HepG2 (cell line): ENCODE measurements around the gene NT5DC1. TPM values are rescaled to one million over a fixed set of nuclear protein-coding genes. Genes with fewer than 3 reads are reported as not detected.

Experiments
- ARID4A ChIP-seq: sonication (generic); formaldehyde crosslinking; IDR thresholded peaks from 2 replicates; pipeline ENCODE4 v1.5.0; 2020; ENCODE audit warnings: mild to moderate bottlenecking, missing genetic modification reagents, borderline replicate concordance
- ARNTL ChIP-seq: sonication (generic); formaldehyde crosslinking; IDR thresholded peaks from 2 replicates; pipeline ENCODE4 v1.4.0; 2020; ENCODE audit warnings: mild to moderate bottlenecking, missing genetic modification reagents
- ATF5 ChIP-seq: sonication (generic); formaldehyde crosslinking; IDR thresholded peaks from 2 replicates; pipeline ENCODE4 v1.4.0; 2020; ENCODE audit warnings: mild to moderate bottlenecking, low read depth, missing genetic modification reagents
- CTCF ChIP-seq: sonication (generic); formaldehyde crosslinking; IDR thresholded peaks from 2 replicates; pipeline ENCODE4 v1.5.0; 2020; ENCODE audit warnings: mild to moderate bottlenecking, missing genetic modification reagents, moderate library complexity
- KAT2B ChIP-seq: fragments of 150-350 bp; IDR thresholded peaks from 2 replicates; pipeline ENCODE4 v1.6.1; 2014; ENCODE audit warnings: low read depth, low read length, borderline replicate concordance
- POLR2A ChIP-seq, 2 experiments: IDR thresholded peaks; 2 replicates each; pipeline ENCODE4 v1.6.1; 2011; ENCODE audit warnings: low read depth in 2 of 2, low read length in 2 of 2, mild to moderate bottlenecking in 1 of 2, moderate library complexity in 1 of 2; ENCODE audit not compliant: insufficient read depth in 1 of 2
- RBM22 ChIP-seq: fragments of 200-400 bp; formaldehyde crosslinking; optimal IDR thresholded peaks from 2 replicates; pipeline ENCODE3; 2017; ENCODE audit warnings: mild to moderate bottlenecking, low read length, moderate library complexity
- RFXANK ChIP-seq: IDR thresholded peaks from 2 replicates; pipeline ENCODE4 v1.6.1; 2016
- SALL2 ChIP-seq: sonication (generic); formaldehyde crosslinking; IDR thresholded peaks from 2 replicates; pipeline ENCODE4 v1.8.1; 2023; ENCODE audit warnings: mild to moderate bottlenecking, missing genetic modification reagents, inconsistent platforms
- SOX13 ChIP-seq, 3 experiments: fragments of 450-650 bp in 1 of 3; sonication (generic) in 1 of 3; formaldehyde crosslinking in 1 of 3; IDR thresholded peaks in 2 of 3; conservative IDR thresholded peaks in 1 of 3; 2 replicates each; pipeline versions ENCODE4 v1.5.0 to v1.6.1; 2016 to 2020; ENCODE audit warnings: antibody characterized with exemption in 1 of 3, mild to moderate bottlenecking in 1 of 3, missing compliant biosample characterization in 1 of 3, missing genetic modification reagents in 1 of 3, moderate library complexity in 1 of 3
- STAG1 ChIP-seq: sonication (generic); formaldehyde crosslinking; IDR thresholded peaks from 2 replicates; pipeline ENCODE4 v1.4.0; 2020; ENCODE audit warnings: missing genetic modification reagents
- ZBTB1 ChIP-seq: sonication (generic); formaldehyde crosslinking; IDR thresholded peaks from 2 replicates; pipeline ENCODE4 v1.4.0; 2020; ENCODE audit warnings: missing genetic modification reagents, borderline replicate concordance
- ZBTB43 ChIP-seq: sonication (generic); formaldehyde crosslinking; conservative IDR thresholded peaks from 2 replicates; pipeline ENCODE4 v1.4.0; 2020; ENCODE audit warnings: missing genetic modification reagents
- ZMAT5 ChIP-seq: sonication (generic); formaldehyde crosslinking; IDR thresholded peaks from 2 replicates; pipeline ENCODE4 v1.5.0; 2020; ENCODE audit warnings: mild to moderate bottlenecking, low read depth, missing genetic modification reagents, borderline replicate concordance
- ZNF207 ChIP-seq: fragments of 450-650 bp; IDR thresholded peaks from 2 replicates; pipeline ENCODE4 v1.6.1; 2016; ENCODE audit warnings: antibody characterized with exemption, borderline replicate concordance
- ZNF34 ChIP-seq: sonication (generic); formaldehyde crosslinking; IDR thresholded peaks from 2 replicates; pipeline ENCODE4 v1.4.0; 2020; ENCODE audit warnings: mild to moderate bottlenecking, missing genetic modification reagents, borderline replicate concordance
- ZNF543 ChIP-seq: sonication (generic); formaldehyde crosslinking; IDR thresholded peaks from 2 replicates; pipeline ENCODE4 v1.4.0; 2020; ENCODE audit warnings: mild to moderate bottlenecking, missing genetic modification reagents
- ZNF550 ChIP-seq: sonication (generic); formaldehyde crosslinking; IDR thresholded peaks from 2 replicates; pipeline ENCODE4 v1.4.0; 2020; ENCODE audit warnings: mild to moderate bottlenecking, missing genetic modification reagents, borderline replicate concordance
- ZNF556 ChIP-seq: sonication (generic); formaldehyde crosslinking; IDR thresholded peaks from 2 replicates; pipeline ENCODE4 v1.4.0; 2020; ENCODE audit warnings: mild to moderate bottlenecking, missing genetic modification reagents, borderline replicate concordance
- polyA plus RNA-seq, 8 experiments: library from polyadenylated mRNA; depleted of rRNA in 3 of 8; stranded (reverse) in 7 of 8; unstranded in 1 of 8; fragments of >200 nt; fragmentation: Illumina TruSeq in 4 of 8; extraction: Trizol in 4 of 8; gene quantifications; 2 replicates each; pipeline versions ENCODE4 v1.2.1 to v1.2.3, GENCODE V29; 2011 to 2016; ENCODE audit warnings: low read depth in 4 of 8, missing spikeins in 1 of 8, mixed read lengths in 1 of 8; ENCODE audit not compliant: insufficient read depth in 1 of 8
- total RNA-seq, 5 experiments: library from RNA; depleted of rRNA; stranded (reverse); fragments of >200 nt; fragmentation: Illumina TruSeq; extraction: Trizol; gene quantifications; 2 replicates each; pipeline ENCODE4 v1.2.3, GENCODE V29; 2016; ENCODE audit warnings: low read depth in 1 of 5

Gene NT5DC1
- total and polyA plus RNA-seq, 2 of the 13 experiments (the other 11 are each of a cell fraction or from before 2014, with no cell fraction given), result 27.0 to 56.1 TPM

GRCh38 chr6:116279232-116280160 is 178.8 kb downstream of the NT5DC1 start, which contains the start of gene TSPYL1 (continued):
- TF ChIP-seq ZNF550 (CRISPR knock-in tag) (peak; percentile 97), STAG1 (no peak), ZNF34 (CRISPR knock-in tag) (peak; percentile 69; the same call in 1 of the 2 replicates), ZBTB43 (peak; percentile 64; the same call in 1 of the 2 replicates), ATF5 (CRISPR knock-in tag) (peak; percentile 71; the same call in 1 of the 2 replicates), RFXANK (CRISPR knock-in tag) (peak; percentile 98), ZNF543 (peak; percentile 93), ZBTB1 (CRISPR knock-in tag) (no peak), SOX13 (IDR thresholded peaks at IDR 0.05) (0 out of 2 replicates have a peak, but pooled peaks have one; percentile 36), SOX13 (CRISPR knock-in tag; conservative IDR thresholded peaks at IDR 0.05 in 1 of 2, IDR thresholded peaks at IDR 0.05 in 1 of 2) (no peak; a peak in 1 of 4 replicates), SALL2 (CRISPR knock-in tag) (no peak; the same call in 1 of the 2 replicates), ZNF556 (peak; percentile 89), ZNF207 (no peak), ARID4A (CRISPR knock-in tag) (peak; percentile 97), CTCF (CRISPR knock-in tag) (peak; percentile 59), ZMAT5 (CRISPR knock-in tag) (no peak), RBM22 (no peak), POLR2A (IDR thresholded peaks at IDR 0.05; ENCODE audit: insufficient read depth in 1 of 2, low read depth in 2 of 2, low read length in 2 of 2) (peak; percentile 95 to 96), KAT2B (no peak), ARNTL (CRISPR knock-in tag) (peak; percentile 66)
